ENCODE measurements around the gene RELN. TPM values are rescaled to one million over a fixed set of nuclear protein-coding genes. Genes with fewer than 3 reads are reported as not detected.

RELN gene
- total and polyA plus RNA-seq, 9 of the 15 experiments (the other 6 are each of a cell fraction or from before 2014, with no cell fraction given): 12.9 to 43.2 (median 18.1) TPM

DNA sequence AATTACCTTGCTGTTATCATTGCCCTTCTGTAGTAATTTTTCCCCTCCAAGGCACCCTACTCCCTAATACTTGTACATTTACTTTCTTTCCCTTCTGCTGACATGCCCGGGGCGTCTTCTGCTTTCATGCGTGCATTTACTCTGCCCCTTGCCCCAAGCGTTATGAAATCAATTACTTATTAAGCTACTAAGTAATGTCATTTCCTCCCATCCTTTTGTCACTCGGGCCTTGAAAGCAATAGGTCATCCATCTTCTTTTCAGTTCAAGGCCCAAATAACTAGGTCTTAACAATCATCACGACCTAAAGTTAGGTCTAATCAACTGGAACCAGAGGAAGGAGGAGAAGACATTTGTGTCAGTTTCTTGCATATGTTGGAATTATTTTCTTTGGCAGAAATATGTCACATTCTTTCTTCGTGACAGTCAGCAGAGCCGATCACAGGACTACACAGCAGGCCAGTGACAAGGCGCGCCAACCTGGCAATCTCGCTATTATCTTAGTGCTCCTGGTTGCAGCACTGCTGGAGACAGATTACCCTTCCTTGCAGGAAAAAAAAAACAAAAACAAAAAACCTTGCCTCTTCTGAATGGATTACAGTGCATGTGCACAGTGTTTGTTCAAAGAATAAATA lies 179.2 kb downstream of the RELN start (continued):
- TF ChIP-seq, protein P1, sequence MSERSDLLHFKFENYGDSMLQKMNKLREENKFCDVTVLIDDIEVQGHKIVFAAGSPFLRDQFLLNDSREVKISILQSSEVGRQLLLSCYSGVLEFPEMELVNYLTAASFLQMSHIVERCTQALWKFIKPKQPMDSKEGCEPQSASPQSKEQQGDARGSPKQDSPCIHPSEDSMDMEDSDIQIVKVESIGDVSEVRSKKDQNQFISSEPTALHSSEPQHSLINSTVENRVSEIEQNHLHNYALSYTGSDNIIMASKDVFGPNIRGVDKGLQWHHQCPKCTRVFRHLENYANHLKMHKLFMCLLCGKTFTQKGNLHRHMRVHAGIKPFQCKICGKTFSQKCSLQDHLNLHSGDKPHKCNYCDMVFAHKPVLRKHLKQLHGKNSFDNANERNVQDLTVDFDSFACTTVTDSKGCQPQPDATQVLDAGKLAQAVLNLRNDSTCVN (CRISPR knock-in tag; IDR thresholded peaks at IDR 0.05): no peak
- no peak for TF ChIP-seq POLR2H (tag; IDR thresholded peaks at IDR 0.05; ENCODE audit: low read depth)
- TF ChIP-seq, protein P2, sequence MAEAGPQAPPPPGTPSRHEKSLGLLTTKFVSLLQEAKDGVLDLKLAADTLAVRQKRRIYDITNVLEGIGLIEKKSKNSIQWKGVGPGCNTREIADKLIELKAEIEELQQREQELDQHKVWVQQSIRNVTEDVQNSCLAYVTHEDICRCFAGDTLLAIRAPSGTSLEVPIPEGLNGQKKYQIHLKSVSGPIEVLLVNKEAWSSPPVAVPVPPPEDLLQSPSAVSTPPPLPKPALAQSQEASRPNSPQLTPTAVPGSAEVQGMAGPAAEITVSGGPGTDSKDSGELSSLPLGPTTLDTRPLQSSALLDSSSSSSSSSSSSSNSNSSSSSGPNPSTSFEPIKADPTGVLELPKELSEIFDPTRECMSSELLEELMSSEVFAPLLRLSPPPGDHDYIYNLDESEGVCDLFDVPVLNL (CRISPR knock-in tag; IDR thresholded peaks at IDR 0.05; ENCODE audit: low read depth): no peak
- peak; percentile 20; the same call in 1 of the 2 replicates for TF ChIP-seq MAFF (IDR thresholded peaks at IDR 0.05; ENCODE audit: low read length)
- TF ChIP-seq SAFB (IDR thresholded peaks at IDR 0.05; ENCODE audit: borderline replicate concordance, low read depth, low read length): no peak
- TF ChIP-seq TRIM28 (IDR thresholded peaks at IDR 0.05): no peak
- TF ChIP-seq CBFA2T2 (conservative IDR thresholded peaks at IDR 0.05): peak; percentile 97
- TF ChIP-seq, protein P3, sequence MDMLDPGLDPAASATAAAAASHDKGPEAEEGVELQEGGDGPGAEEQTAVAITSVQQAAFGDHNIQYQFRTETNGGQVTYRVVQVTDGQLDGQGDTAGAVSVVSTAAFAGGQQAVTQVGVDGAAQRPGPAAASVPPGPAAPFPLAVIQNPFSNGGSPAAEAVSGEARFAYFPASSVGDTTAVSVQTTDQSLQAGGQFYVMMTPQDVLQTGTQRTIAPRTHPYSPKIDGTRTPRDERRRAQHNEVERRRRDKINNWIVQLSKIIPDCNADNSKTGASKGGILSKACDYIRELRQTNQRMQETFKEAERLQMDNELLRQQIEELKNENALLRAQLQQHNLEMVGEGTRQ (CRISPR knock-in tag; IDR thresholded peaks at IDR 0.05): no peak
- TF ChIP-seq ARID2 (IDR thresholded peaks at IDR 0.05): 0 out of 2 replicates have a peak, but pooled peaks have one; percentile 9
- TF ChIP-seq, protein P4, sequence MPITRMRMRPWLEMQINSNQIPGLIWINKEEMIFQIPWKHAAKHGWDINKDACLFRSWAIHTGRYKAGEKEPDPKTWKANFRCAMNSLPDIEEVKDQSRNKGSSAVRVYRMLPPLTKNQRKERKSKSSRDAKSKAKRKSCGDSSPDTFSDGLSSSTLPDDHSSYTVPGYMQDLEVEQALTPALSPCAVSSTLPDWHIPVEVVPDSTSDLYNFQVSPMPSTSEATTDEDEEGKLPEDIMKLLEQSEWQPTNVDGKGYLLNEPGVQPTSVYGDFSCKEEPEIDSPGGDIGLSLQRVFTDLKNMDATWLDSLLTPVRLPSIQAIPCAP (CRISPR knock-in tag; IDR thresholded peaks at IDR 0.05; ENCODE audit: borderline replicate concordance): no peak
- TF ChIP-seq POLR2AphosphoS5 (IDR thresholded peaks at IDR 0.05; ENCODE audit: control insufficient read depth, insufficient read depth, low read depth, low read length): peak; percentile 97
- no peak for TF ChIP-seq ZC3H11A (IDR thresholded peaks at IDR 0.05; ENCODE audit: low read depth, low read length)
- TF ChIP-seq, protein P5, sequence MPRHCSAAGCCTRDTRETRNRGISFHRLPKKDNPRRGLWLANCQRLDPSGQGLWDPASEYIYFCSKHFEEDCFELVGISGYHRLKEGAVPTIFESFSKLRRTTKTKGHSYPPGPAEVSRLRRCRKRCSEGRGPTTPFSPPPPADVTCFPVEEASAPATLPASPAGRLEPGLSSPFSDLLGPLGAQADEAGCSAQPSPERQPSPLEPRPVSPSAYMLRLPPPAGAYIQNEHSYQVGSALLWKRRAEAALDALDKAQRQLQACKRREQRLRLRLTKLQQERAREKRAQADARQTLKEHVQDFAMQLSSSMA (CRISPR knock-in tag; IDR thresholded peaks at IDR 0.05): no peak
- peak; percentile 33; the same call in 1 of the 2 replicates for TF ChIP-seq FOXJ2 (tag; IDR thresholded peaks at IDR 0.05)
- 0 out of 2 replicates have a peak, but pooled peaks have one; percentile 23 for TF ChIP-seq ZNF274 (IDR thresholded peaks at IDR 0.05; ENCODE audit: borderline replicate concordance, low read depth, low read length)
- peak; percentile 76 for TF ChIP-seq LEF1 (IDR thresholded peaks at IDR 0.05)
- TF ChIP-seq PHF8 (IDR thresholded peaks at IDR 0.05; ENCODE audit: borderline replicate concordance, low read length): no peak
- peak; percentile 18; the same call in 1 of the 2 replicates for TF ChIP-seq MTA3 (IDR thresholded peaks at IDR 0.05; ENCODE audit: borderline replicate concordance)
- peak; percentile 50; the same call in 1 of the 2 replicates for TF ChIP-seq ZNF324 (CRISPR knock-in tag; IDR thresholded peaks at IDR 0.05)
- peak; percentile 3; the same call in 1 of the 2 replicates for TF ChIP-seq ZNF316 (IDR thresholded peaks at IDR 0.05)
- TF ChIP-seq ETV6 (IDR thresholded peaks at IDR 0.05; ENCODE audit: borderline replicate concordance in 1 of 2, low read depth in 2 of 2, low read length in 1 of 2): no peak
- no peak for TF ChIP-seq ETV6 (CRISPR knock-in tag; IDR thresholded peaks at IDR 0.05; ENCODE audit: borderline replicate concordance)
- TF ChIP-seq NBN (IDR thresholded peaks at IDR 0.05; ENCODE audit: low read depth): peak; percentile 82
